GM19193 (cell line): ENCODE measurements around the gene TNFRSF13B.
A peak's percentile ranks its signal among the peaks of the same experiment; 100 is the strongest.

Source experiments
- POLR2A ChIP-seq: IDR thresholded peaks from 4 replicates; pipeline ENCODE4 v1.6.1; 2011; ENCODE audit not compliant: insufficient read depth, insufficient read length; ENCODE audit errors: extremely low read depth

TNFRSF13B gene

GRCh38 chr17:16971458-16972338 lies at the start of gene TNFRSF13B:
Gene TNFRSF13B, minus strand, starts transcription at chr17:16972118. Its CDS starts 43 bp downstream, at chr17:16972075.
- TF ChIP-seq POLR2A: peak; percentile 82

- no peak for TF ChIP-seq POLR2A
Measured at GRCh38 chr17:17021194-17021863, 49.4 kb upstream of the TNFRSF13B start.

- no peak for TF ChIP-seq POLR2A
Measured at GRCh38 chr17:17020821-17021193, 48.9 kb upstream of the TNFRSF13B start.

DNA sequence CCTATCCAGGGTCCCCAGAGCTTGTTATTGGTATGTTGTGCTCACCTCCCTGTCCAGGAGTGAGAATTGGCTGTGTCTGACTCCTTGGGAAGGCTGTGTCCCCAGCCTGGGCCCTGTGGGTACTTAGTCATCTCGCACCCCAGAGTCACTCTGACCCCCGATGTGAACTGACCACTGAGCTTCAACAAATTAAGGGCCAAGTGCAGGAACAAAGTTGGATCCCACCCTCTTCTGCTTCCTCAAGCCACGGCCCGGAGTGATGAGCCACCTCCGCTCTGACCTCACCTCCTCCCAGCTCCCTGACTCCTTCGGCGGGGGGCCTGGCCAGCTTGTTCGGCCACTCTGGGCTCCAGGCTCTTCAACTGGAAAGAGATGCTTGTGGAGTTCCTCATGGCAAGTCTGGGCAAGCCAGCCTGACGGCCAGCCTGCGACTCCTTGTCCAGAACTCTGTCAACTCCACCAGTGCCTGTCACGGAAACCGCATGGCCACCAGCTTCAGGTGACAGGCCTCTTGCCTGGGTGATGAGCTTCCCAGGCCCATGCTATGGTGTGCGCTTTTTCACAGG lies 48.1 kb upstream of the TNFRSF13B start:
- TF ChIP-seq POLR2A: no peak

DNA sequence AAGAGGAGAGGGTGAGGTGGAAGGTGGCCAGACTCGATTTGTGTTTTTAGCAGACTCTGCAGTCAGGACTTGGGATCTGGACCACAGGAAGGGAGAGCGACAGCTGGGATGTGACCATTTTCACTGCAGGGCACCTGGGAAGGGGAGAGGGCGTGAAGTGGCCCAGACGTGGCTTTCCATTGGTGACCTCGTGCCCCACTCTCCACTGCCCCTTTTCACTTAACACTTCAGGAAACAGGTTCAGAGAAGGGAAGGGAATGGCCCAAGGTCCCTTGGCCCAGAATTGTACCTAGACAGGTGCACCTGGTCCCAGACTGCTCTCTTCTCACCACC lies 47.5 kb upstream of the TNFRSF13B start:
- TF ChIP-seq POLR2A: no peak

- no peak for TF ChIP-seq POLR2A
Measured at GRCh38 chr17:17018612-17019429, 46.9 kb upstream of the TNFRSF13B start.

- TF ChIP-seq POLR2A: no peak
Measured at GRCh38 chr17:17018021-17018441, 46.1 kb upstream of the TNFRSF13B start.

GRCh38 chr17:17017343-17018014 lies 45.6 kb upstream of the TNFRSF13B start:
- TF ChIP-seq POLR2A: no peak

GRCh38 chr17:17015230-17015629 lies 43.3 kb upstream of the TNFRSF13B start:
- TF ChIP-seq POLR2A: no peak

GRCh38 chr17:17004251-17004996 lies 32.5 kb upstream of the TNFRSF13B start:
- TF ChIP-seq POLR2A: no peak

DNA sequence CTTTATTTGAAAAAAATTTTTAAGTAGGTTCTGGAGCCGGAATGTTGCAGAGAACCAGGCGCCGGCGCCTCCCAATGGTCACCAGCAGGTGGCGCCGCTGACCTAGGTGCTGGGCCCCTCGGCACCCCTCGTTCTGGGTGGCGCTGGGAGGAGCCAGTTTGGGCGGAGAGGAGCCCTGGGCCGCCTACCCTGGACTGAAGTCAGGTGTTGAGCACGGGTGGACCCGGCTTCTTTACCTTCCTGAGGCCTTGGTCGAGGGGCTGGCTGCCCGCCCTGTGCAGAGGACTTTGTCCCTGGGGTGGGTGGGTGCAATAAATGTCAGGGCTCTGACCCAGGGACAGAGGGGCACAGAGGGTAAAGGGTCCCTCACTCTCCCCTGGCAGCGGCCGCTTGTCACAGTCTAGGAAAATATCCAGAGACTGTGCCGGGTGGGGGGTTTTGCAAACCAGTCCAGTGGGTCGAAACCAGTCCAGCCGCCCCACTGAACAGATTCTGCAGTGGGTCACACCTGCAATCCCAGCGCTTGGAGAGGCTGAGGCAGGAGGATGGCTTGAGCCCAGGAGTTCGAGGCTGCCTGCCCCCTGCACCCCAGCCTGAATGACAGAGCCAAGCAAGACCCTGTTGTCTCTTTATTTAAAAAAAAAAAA lies 30.1 kb upstream of the TNFRSF13B start:
- TF ChIP-seq POLR2A: no peak

DNA sequence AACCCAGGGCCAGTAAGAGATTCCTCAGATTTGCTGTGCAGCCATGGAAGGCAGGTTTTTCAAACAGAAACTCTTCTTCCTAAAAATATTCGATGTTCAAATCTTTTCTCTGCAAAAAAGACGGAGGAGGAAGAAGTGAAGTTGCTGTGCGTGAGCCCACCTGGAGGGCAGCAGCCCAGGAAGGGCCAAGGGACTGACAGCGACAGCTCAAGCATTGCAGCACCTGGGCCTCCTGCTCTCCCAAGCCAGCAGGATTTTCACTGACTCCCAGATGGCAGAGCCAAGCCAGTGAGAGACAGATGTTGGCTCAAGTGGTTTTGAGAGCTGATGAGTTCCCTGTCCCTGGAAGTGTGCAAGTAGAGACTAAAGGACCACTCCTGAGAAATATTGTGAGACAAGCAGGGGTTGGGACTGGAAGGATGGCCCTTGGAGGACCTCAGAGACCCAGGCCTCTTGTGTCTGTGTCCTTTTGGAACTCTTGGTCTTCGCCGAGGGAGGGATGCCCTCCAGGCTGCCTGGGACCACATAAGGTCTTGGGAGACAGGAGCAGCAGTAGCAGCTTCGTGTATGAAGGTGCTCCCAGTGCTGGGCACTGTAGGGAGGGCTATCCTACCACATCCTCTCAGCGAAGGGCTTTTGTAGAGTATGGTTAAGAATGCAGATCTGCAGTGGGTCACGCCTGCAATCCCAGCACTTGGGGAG lies 29.3 kb upstream of the TNFRSF13B start:
- no peak for TF ChIP-seq POLR2A
